ENCODE results near the gene TANK.

GRCh38 chr2:161166538-161167409, 6.5 kb downstream of the TANK start:
- TF ChIP-seq, protein P1, sequence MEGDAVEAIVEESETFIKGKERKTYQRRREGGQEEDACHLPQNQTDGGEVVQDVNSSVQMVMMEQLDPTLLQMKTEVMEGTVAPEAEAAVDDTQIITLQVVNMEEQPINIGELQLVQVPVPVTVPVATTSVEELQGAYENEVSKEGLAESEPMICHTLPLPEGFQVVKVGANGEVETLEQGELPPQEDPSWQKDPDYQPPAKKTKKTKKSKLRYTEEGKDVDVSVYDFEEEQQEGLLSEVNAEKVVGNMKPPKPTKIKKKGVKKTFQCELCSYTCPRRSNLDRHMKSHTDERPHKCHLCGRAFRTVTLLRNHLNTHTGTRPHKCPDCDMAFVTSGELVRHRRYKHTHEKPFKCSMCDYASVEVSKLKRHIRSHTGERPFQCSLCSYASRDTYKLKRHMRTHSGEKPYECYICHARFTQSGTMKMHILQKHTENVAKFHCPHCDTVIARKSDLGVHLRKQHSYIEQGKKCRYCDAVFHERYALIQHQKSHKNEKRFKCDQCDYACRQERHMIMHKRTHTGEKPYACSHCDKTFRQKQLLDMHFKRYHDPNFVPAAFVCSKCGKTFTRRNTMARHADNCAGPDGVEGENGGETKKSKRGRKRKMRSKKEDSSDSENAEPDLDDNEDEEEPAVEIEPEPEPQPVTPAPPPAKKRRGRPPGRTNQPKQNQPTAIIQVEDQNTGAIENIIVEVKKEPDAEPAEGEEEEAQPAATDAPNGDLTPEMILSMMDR (IDR thresholded peaks at IDR 0.05; ENCODE audit: borderline replicate concordance, extremely low read depth, low read length, poor library complexity, severe bottlenecking), result no peak
- no peak for TF ChIP-seq EZH2 (IDR thresholded peaks at IDR 0.05; ENCODE audit: borderline replicate concordance, low read depth, low read length, severe bottlenecking)
